ENCODE results near the gene MLPH. TPM values are rescaled to one million over a fixed set of nuclear protein-coding genes. Genes with fewer than 3 reads are reported as not detected.
"Not testable (repeated sequence)": the region's sequence is repeated elsewhere in the genome, so short reads cannot be mapped to it uniquely, and the experiment has no call there.

Gene MLPH
- total RNA-seq, 6 experiments from 2014 or later, result 20.8 to 52.8 (median 35.1) TPM

DNA sequence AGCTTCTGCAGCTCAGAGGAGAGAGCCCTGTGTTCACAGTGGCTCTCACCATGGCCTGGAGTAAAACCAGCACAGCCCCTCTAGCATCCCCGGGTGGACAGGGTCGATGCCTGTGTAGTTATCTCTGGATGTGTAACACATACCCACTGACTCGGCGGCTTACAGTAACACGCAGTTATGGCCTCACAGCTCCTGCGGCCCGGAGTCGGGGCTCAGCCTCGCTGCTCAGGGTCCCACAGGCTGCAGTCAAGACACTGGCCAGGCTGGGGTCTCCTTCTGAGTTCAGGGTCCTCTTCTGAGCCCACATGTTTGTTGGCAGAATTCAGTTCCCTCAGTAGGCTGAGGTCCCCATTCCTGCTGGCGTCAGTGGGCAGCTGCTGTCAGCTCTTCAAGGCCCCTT, 106.0 kb downstream of the MLPH start:
- TF ChIP-seq, protein P1, sequence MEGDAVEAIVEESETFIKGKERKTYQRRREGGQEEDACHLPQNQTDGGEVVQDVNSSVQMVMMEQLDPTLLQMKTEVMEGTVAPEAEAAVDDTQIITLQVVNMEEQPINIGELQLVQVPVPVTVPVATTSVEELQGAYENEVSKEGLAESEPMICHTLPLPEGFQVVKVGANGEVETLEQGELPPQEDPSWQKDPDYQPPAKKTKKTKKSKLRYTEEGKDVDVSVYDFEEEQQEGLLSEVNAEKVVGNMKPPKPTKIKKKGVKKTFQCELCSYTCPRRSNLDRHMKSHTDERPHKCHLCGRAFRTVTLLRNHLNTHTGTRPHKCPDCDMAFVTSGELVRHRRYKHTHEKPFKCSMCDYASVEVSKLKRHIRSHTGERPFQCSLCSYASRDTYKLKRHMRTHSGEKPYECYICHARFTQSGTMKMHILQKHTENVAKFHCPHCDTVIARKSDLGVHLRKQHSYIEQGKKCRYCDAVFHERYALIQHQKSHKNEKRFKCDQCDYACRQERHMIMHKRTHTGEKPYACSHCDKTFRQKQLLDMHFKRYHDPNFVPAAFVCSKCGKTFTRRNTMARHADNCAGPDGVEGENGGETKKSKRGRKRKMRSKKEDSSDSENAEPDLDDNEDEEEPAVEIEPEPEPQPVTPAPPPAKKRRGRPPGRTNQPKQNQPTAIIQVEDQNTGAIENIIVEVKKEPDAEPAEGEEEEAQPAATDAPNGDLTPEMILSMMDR (IDR thresholded peaks at IDR 0.05), result no peak
- TF ChIP-seq POLR2A (IDR thresholded peaks at IDR 0.05), result no peak
- ATAC-seq (no peak), DNase-seq (no peak)
- H3K9me3 ChIP-seq, result no peaks in the 10 kb centered on the region
- no peak overlapping the region for H3K4me3 ChIP-seq
- H3K27me3 ChIP-seq, result no peaks in the 10 kb centered on the region
- H3K36me3 ChIP-seq, result no peaks in the 10 kb centered on the region
- intact Hi-C loops (cut with DNase I), result loop anchor here (5.0 to 10.0 kb wide), 2 partner anchors 149 to 152 kb away; no protein-coding TSS in a partner anchor
- peaks cover 0 to 26% (median 13%) of the 10 kb centered on the region in 4 donors for H3K4me1 ChIP-seq
- no peak overlapping the region for H3K27ac ChIP-seq
- WGBS (ENCODE audit: insufficient coverage, low coverage, low lambda C conversion rate, missing lambda C conversion rate), result no CpG with 5 or more reads among the region's 10 CpGs

DNA sequence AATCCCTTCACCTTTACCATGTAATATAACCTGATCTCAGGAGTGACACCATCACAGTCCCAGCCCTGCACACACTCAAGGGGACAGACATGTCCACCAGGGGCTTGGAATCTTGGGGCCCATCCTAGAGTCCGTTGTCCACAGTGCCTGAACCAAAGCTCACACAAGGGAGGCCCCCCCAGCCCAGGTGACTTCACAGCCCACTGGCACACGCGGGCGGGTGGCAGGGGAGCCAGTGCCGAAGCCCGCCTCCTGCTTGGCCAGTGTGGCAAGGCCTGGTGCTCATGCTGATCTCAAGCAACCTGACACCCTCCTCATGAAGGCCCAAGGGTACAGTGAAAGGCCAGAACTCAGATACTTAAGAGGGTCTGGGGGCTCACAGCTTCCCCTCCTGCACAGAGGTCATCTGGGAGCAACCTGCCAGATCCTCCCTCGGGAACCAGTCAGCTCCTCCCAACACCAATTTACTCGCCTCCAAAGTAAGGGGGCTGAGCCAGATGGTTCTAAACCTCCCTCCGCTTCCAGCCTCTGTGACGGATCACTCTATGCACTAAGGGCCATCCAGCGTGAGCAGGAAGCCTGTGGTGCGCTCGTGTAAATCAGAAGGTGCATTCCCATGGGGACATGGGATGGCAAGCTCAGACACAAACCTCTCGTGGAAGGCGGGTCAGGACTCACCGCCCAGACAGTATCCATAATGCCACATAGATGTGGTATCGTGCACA, 106.7 kb downstream of the MLPH start:
- Histone ChIP-seq H3K4me3 (no peak overlapping the region), H3K9me3 (no peaks in the 10 kb centered on the region), H3K27me3 (no peaks in the 10 kb centered on the region), H3K36me3 (no peaks in the 10 kb centered on the region), H3K4me1 (peaks cover 0 to 26% (median 12%) of the 10 kb centered on the region in 4 donors), H3K27ac (peak overlapping the region in 2 of 3 donors; percentile 72 to 79)
- 88% methylated on average over 4 of the region's 17 CpGs for WGBS (ENCODE audit: insufficient coverage, low coverage, low lambda C conversion rate, missing lambda C conversion rate)
- intact Hi-C loops (cut with DNase I), result loop anchor here (5.0 to 10.0 kb wide), 2 partner anchors 149 to 151 kb away; no protein-coding TSS in a partner anchor
- DNase-seq (no peak), ATAC-seq (no peak)
- TF ChIP-seq POLR2A (IDR thresholded peaks at IDR 0.05), result no peak
- TF ChIP-seq, protein P1 (IDR thresholded peaks at IDR 0.05), result no peak

DNA sequence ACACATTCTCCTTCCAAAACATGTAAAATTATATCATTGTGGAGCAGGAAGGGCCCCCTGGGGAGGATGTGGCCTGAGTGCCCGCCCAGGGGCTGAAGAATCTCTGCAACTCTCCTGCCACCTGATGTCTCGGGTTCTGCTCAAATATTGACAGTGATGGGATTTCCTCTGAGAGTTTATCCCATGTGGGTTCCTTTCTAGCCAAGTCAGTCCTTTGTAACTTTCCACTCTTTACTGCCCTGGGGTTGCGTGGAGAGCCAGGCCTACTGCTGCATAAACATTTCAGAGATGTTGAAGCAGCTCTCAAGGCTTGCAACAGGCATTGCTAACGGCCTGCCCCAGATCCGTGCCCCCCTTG, 107.4 kb downstream of the MLPH start:
- intact Hi-C loops (cut with DNase I), result loop anchor here (5.0 to 10.0 kb wide), 2 partner anchors 148 to 150 kb away; no protein-coding TSS in a partner anchor
- WGBS (ENCODE audit: insufficient coverage, low coverage, low lambda C conversion rate, missing lambda C conversion rate), result 34% methylated on average over 2 of the region's 5 CpGs
- H3K36me3 ChIP-seq, result no peaks in the 10 kb centered on the region
- ATAC-seq (peak in 1 of 4 donors; percentile 29), DNase-seq (no peak)
- H3K4me3 ChIP-seq, result no peak overlapping the region
- TF ChIP-seq, protein P1 (IDR thresholded peaks at IDR 0.05), result no peak
- TF ChIP-seq POLR2A (IDR thresholded peaks at IDR 0.05), result no peak
- H3K4me1 ChIP-seq, result peaks cover 0 to 27% (median 13%) of the 10 kb centered on the region in 4 donors
- peak overlapping the region in 2 of 3 donors; percentile 72 to 79 for H3K27ac ChIP-seq
- no peaks in the 10 kb centered on the region for H3K27me3 ChIP-seq
- no peaks in the 10 kb centered on the region for H3K9me3 ChIP-seq

DNA sequence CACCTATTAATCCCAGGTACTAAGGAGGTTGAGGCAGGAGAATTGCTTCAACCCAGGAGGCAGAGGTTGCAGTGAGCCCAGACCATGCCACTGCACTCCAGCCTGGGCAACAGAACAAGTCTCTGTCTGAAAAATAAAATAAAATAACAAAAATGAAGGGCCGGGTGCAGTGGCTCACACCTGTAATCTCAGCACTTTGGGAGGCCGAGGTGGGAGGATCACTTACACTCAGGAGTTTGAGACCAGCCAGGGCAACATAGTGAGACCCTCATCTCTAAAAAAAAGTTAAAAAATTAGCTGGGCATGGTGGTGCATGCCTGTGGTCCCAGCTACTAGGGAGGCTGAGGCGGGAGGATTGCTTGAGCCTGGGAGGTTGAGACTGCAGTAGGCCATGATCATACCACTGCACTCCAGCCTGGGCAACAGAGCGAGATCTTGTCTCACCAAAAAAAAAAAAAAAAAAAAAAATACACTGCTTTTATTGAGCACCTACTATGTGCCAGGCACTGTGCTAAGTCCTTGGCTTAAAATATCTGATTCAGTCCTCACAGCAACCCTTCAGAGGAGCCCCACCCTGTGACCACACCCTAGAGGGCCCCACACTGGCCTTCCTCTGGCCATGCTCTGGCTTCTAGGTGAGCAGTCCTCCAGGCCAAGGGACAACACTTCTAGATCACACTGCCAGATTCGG, 108.9 kb downstream of the MLPH start:
- ATAC-seq, H3K36me3 ChIP-seq, H3K9me3 ChIP-seq, H3K4me3 ChIP-seq, DNase-seq, H3K27me3 ChIP-seq: not testable (repeated sequence)
- WGBS (ENCODE audit: insufficient coverage, low coverage, low lambda C conversion rate, missing lambda C conversion rate), result 89% methylated on average over 3 of the region's 5 CpGs
- intact Hi-C loops (cut with DNase I), result loop anchor here in 1 of 2 donors (10.0 kb wide), 1 partner anchor 149 kb away; no protein-coding TSS in a partner anchor
- Histone ChIP-seq H3K4me1 (peaks cover 0 to 32% (median 13%) of the 10 kb centered on the region in 4 donors), H3K27ac (peak overlapping the region in 2 of 3 donors; percentile 72 to 79)
